ENCODE results near the gene CDC42EP4. TPM values are rescaled to one million over a fixed set of nuclear protein-coding genes. Genes with fewer than 3 reads are reported as not detected.
A peak's percentile ranks its signal among the peaks of the same experiment; 100 is the strongest.

CDC42EP4 gene
- total and polyA plus RNA-seq, 9 of the 15 experiments (the other 6 are each of a cell fraction or from before 2014, with no cell fraction given) = 0.65 to 20.8 (median 12.3) TPM

DNA sequence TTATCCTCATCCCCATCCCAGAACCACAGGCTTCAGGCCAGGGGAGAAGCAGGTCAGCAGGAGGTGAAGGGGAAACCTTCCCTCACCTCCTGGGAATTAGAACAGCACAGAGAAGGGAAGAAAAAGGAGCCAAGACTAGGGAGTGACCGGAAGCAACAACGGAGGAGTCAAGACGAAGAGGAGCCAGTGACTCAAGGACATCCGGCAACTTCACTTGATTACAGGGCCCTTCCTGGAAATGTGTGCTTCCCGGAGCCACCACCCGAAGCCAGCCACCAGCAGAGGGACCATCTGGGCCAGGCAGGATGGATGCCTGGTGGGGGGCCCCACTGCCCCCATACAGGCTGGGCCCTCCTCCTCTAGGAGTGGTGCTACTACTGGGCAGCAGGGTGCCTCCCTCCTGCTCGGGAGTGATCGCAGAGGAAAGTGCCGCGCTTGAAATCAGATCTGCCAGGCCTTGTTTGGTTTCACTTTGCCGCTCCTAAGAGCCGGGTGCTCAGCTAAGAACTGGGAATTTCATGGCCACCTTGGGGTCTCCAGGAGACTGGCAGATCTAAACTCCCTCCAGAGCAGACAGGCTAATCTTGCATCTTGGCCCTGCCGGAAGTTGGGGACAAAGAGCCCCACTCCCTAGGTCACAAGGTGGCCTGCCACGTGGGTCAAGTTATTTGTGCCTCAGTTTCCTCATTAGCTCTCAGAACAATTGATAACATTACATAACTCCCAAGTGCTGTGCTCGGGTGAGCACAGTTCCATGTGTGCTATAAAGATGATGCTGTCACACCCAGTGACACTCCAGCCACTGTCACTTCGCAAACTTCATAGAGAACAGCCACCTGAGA, 6.6 kb downstream of the CDC42EP4 start (continued):
- TF ChIP-seq MBD2 (IDR thresholded peaks at IDR 0.05; ENCODE audit: borderline replicate concordance, low read depth) = no peak
- no peak for TF ChIP-seq CBX1 (IDR thresholded peaks at IDR 0.05; ENCODE audit: low read depth)
- peak; percentile 25 for TF ChIP-seq CCNT2 (IDR thresholded peaks at IDR 0.05; ENCODE audit: borderline replicate concordance, extremely low read depth, insufficient read length, low read depth, low read length)
- TF ChIP-seq, protein P1, sequence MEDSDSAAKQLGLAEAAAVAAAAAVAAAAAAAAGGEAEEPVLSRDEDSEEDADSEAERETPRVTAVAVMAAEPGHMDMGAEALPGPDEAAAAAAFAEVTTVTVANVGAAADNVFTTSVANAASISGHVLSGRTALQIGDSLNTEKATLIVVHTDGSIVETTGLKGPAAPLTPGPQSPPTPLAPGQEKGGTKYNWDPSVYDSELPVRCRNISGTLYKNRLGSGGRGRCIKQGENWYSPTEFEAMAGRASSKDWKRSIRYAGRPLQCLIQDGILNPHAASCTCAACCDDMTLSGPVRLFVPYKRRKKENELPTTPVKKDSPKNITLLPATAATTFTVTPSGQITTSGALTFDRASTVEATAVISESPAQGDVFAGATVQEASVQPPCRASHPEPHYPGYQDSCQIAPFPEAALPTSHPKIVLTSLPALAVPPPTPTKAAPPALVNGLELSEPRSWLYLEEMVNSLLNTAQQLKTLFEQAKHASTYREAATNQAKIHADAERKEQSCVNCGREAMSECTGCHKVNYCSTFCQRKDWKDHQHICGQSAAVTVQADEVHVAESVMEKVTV (CRISPR knock-in tag; IDR thresholded peaks at IDR 0.05) = no peak
- TF ChIP-seq GABPB1 (CRISPR knock-in tag; IDR thresholded peaks at IDR 0.05) = peak; percentile 84
- TF ChIP-seq MCM2 (IDR thresholded peaks at IDR 0.05; ENCODE audit: low read depth) = no peak
- TF ChIP-seq ZNF830 (CRISPR knock-in tag; IDR thresholded peaks at IDR 0.05) = no peak
- no peak for TF ChIP-seq POLR2AphosphoS5 (IDR thresholded peaks at IDR 0.05; ENCODE audit: control insufficient read depth, insufficient read depth, low read depth, low read length)
- TF ChIP-seq SMAD4 (CRISPR knock-in tag; conservative IDR thresholded peaks at IDR 0.05) = peak; percentile 83
- TF ChIP-seq RNF2 (IDR thresholded peaks at IDR 0.05) = 0 out of 2 replicates have a peak, but pooled peaks have one; percentile 35
- peak in 1 of 2 experiments; percentile 15; a peak in 1 of 4 replicates for TF ChIP-seq HDAC1 (IDR thresholded peaks at IDR 0.05)
- 0 out of 2 replicates have a peak, but pooled peaks have one; percentile 38 for TF ChIP-seq FOXP1 (CRISPR knock-in tag; IDR thresholded peaks at IDR 0.05)
- TF ChIP-seq SNIP1 (IDR thresholded peaks at IDR 0.05; ENCODE audit: low read depth) = no peak
- TF ChIP-seq ZNF668 (CRISPR knock-in tag; IDR thresholded peaks at IDR 0.05) = no peak
- no peak for TF ChIP-seq LARP7 (IDR thresholded peaks at IDR 0.05)
- no peak for TF ChIP-seq PTBP1 (IDR thresholded peaks at IDR 0.05; ENCODE audit: low read depth, low read length)
- no peak for TF ChIP-seq HDGF (IDR thresholded peaks at IDR 0.05)
- peak; percentile 68 for TF ChIP-seq PHF20 (IDR thresholded peaks at IDR 0.05; ENCODE audit: partially characterized antibody)
- no peak for TF ChIP-seq DACH1 (IDR thresholded peaks at IDR 0.05; ENCODE audit: partially characterized antibody)
- TF ChIP-seq ZNF134 (CRISPR knock-in tag; conservative IDR thresholded peaks at IDR 0.05) = 0 out of 2 replicates have a peak, but pooled peaks have one; percentile 42
- TF ChIP-seq, protein P2, sequence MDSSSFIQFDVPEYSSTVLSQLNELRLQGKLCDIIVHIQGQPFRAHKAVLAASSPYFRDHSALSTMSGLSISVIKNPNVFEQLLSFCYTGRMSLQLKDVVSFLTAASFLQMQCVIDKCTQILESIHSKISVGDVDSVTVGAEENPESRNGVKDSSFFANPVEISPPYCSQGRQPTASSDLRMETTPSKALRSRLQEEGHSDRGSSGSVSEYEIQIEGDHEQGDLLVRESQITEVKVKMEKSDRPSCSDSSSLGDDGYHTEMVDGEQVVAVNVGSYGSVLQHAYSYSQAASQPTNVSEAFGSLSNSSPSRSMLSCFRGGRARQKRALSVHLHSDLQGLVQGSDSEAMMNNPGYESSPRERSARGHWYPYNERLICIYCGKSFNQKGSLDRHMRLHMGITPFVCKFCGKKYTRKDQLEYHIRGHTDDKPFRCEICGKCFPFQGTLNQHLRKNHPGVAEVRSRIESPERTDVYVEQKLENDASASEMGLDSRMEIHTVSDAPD (CRISPR knock-in tag; IDR thresholded peaks at IDR 0.05) = no peak
- TF ChIP-seq RAD21 (CRISPR knock-in tag; conservative IDR thresholded peaks at IDR 0.05 in 1 of 2, IDR thresholded peaks at IDR 0.05 in 1 of 2) = peak; percentile 34 to 65
- no peak for TF ChIP-seq PHTF2 (CRISPR knock-in tag; IDR thresholded peaks at IDR 0.05)
- TF ChIP-seq ETV6 (IDR thresholded peaks at IDR 0.05; ENCODE audit: borderline replicate concordance in 1 of 2, low read depth in 2 of 2, low read length in 1 of 2) = peak; percentile 55 to 73; a peak in 2 of 4 replicates
- no peak for TF ChIP-seq ETV6 (CRISPR knock-in tag; IDR thresholded peaks at IDR 0.05; ENCODE audit: borderline replicate concordance)
- TF ChIP-seq ETV5 (CRISPR knock-in tag; IDR thresholded peaks at IDR 0.05; ENCODE audit: low read depth) = peak; percentile 86
- no peak for TF ChIP-seq NFYB (IDR thresholded peaks at IDR 0.05; ENCODE audit: extremely low read depth, insufficient read length)
- TF ChIP-seq HNRNPH1 (optimal IDR thresholded peaks at IDR 0.05; ENCODE audit: low read depth, low read length) = no peak
